SK-N-SH treated with all-trans-retinoic acid at 6 μM for 48 hours (cell line): ENCODE measurements around the gene SNAP25.

Experiments
- BACH2 ChIP-seq: fragments of 250-450 bp; sonication (Bioruptor Pico); IDR thresholded peaks from 2 replicates; pipeline ENCODE4 v1.9.0; 2021; ENCODE audit warnings: mild to moderate bottlenecking, borderline replicate concordance
- ISL1 ChIP-seq: fragments of 250-450 bp; sonication (Bioruptor Pico); IDR thresholded peaks from 2 replicates; pipeline ENCODE4 v2.1.2; 2022; ENCODE audit warnings: mild to moderate bottlenecking, moderate library complexity
- PPARA ChIP-seq: fragments of 250-450 bp; sonication (Bioruptor Pico); IDR thresholded peaks from 2 replicates; pipeline ENCODE4 v1.5.0; 2020; ENCODE audit warnings: mild to moderate bottlenecking, borderline replicate concordance
- RARB ChIP-seq: fragments of 250-450 bp; sonication (Bioruptor Pico); IDR thresholded peaks from 2 replicates; pipeline ENCODE4 v1.8.0; 2021; ENCODE audit warnings: mild to moderate bottlenecking, moderate library complexity
- TOX ChIP-seq: fragments of 250-450 bp; sonication (Bioruptor Pico); IDR thresholded peaks from 2 replicates; pipeline ENCODE4 v1.8.0; 2021; ENCODE audit warnings: mild to moderate bottlenecking, moderate library complexity, borderline replicate concordance
- ZFP3 ChIP-seq: fragments of 250-450 bp; sonication (Bioruptor Pico); IDR thresholded peaks from 2 replicates; pipeline ENCODE4 v1.5.0; 2020; ENCODE audit warnings: mild to moderate bottlenecking, moderate library complexity
- ZFP30 ChIP-seq: fragments of 450-650 bp; formaldehyde crosslinking; IDR thresholded peaks from 2 replicates; pipeline ENCODE4 v1.5.0; 2022; ENCODE audit warnings: mild to moderate bottlenecking, moderate library complexity
- ZNF565 ChIP-seq: fragments of 450-650 bp; formaldehyde crosslinking; conservative IDR thresholded peaks from 2 replicates; pipeline ENCODE4 v1.5.0; 2020; ENCODE audit warnings: low read depth, mild to moderate bottlenecking, moderate library complexity
- ZNF8 ChIP-seq: fragments of 450-650 bp; formaldehyde crosslinking; IDR thresholded peaks from 2 replicates; pipeline ENCODE4 v1.5.0; 2020; ENCODE audit warnings: mild to moderate bottlenecking, moderate library complexity
- TF ChIP-seq, protein P1 (sequence below): fragments of 250-450 bp; sonication (Bioruptor Pico); IDR thresholded peaks from 2 replicates; pipeline ENCODE4 v1.8.0; 2020; ENCODE audit warnings: mild to moderate bottlenecking, moderate library complexity, borderline replicate concordance
- TF ChIP-seq, protein P2 (sequence below): fragments of 250-450 bp; sonication (Bioruptor Pico); IDR thresholded peaks from 2 replicates; pipeline ENCODE4 v1.5.0; 2020; ENCODE audit warnings: mild to moderate bottlenecking, moderate library complexity
- TF ChIP-seq, protein P3 (sequence below): fragments of 250-450 bp; sonication (Bioruptor Pico); IDR thresholded peaks from 2 replicates; pipeline ENCODE4 v1.8.0; 2021; ENCODE audit warnings: low read depth, mild to moderate bottlenecking, moderate library complexity, borderline replicate concordance

GRCh38 chr20:10356628-10357027 is 138.0 kb downstream of the SNAP25 start:
- TF ChIP-seq, protein P1, sequence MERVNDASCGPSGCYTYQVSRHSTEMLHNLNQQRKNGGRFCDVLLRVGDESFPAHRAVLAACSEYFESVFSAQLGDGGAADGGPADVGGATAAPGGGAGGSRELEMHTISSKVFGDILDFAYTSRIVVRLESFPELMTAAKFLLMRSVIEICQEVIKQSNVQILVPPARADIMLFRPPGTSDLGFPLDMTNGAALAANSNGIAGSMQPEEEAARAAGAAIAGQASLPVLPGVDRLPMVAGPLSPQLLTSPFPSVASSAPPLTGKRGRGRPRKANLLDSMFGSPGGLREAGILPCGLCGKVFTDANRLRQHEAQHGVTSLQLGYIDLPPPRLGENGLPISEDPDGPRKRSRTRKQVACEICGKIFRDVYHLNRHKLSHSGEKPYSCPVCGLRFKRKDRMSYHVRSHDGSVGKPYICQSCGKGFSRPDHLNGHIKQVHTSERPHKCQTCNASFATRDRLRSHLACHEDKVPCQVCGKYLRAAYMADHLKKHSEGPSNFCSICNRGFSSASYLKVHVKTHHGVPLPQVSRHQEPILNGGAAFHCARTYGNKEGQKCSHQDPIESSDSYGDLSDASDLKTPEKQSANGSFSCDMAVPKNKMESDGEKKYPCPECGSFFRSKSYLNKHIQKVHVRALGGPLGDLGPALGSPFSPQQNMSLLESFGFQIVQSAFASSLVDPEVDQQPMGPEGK (CRISPR knock-in tag), result no peak
- TF ChIP-seq, protein P2, sequence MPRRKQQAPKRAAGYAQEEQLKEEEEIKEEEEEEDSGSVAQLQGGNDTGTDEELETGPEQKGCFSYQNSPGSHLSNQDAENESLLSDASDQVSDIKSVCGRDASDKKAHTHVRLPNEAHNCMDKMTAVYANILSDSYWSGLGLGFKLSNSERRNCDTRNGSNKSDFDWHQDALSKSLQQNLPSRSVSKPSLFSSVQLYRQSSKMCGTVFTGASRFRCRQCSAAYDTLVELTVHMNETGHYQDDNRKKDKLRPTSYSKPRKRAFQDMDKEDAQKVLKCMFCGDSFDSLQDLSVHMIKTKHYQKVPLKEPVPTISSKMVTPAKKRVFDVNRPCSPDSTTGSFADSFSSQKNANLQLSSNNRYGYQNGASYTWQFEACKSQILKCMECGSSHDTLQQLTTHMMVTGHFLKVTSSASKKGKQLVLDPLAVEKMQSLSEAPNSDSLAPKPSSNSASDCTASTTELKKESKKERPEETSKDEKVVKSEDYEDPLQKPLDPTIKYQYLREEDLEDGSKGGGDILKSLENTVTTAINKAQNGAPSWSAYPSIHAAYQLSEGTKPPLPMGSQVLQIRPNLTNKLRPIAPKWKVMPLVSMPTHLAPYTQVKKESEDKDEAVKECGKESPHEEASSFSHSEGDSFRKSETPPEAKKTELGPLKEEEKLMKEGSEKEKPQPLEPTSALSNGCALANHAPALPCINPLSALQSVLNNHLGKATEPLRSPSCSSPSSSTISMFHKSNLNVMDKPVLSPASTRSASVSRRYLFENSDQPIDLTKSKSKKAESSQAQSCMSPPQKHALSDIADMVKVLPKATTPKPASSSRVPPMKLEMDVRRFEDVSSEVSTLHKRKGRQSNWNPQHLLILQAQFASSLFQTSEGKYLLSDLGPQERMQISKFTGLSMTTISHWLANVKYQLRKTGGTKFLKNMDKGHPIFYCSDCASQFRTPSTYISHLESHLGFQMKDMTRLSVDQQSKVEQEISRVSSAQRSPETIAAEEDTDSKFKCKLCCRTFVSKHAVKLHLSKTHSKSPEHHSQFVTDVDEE (CRISPR knock-in tag), result no peak
- TF ChIP-seq ZNF8 (no peak), TOX (CRISPR knock-in tag) (no peak), ZNF565 (CRISPR knock-in tag) (no peak), ZFP30 (CRISPR knock-in tag) (no peak), RARB (CRISPR knock-in tag) (no peak), ISL1 (no peak), BACH2 (no peak), PPARA (no peak), ZFP3 (CRISPR knock-in tag) (no peak)
- TF ChIP-seq, protein P3, sequence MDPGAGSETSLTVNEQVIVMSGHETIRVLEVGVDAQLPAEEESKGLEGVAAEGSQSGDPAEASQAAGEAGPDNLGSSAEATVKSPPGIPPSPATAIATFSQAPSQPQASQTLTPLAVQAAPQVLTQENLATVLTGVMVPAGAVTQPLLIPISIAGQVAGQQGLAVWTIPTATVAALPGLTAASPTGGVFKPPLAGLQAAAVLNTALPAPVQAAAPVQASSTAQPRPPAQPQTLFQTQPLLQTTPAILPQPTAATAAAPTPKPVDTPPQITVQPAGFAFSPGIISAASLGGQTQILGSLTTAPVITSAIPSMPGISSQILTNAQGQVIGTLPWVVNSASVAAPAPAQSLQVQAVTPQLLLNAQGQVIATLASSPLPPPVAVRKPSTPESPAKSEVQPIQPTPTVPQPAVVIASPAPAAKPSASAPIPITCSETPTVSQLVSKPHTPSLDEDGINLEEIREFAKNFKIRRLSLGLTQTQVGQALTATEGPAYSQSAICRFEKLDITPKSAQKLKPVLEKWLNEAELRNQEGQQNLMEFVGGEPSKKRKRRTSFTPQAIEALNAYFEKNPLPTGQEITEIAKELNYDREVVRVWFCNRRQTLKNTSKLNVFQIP (CRISPR knock-in tag), result no peak
